ENCODE data around the gene PTK7.

PTK7 gene

DNA sequence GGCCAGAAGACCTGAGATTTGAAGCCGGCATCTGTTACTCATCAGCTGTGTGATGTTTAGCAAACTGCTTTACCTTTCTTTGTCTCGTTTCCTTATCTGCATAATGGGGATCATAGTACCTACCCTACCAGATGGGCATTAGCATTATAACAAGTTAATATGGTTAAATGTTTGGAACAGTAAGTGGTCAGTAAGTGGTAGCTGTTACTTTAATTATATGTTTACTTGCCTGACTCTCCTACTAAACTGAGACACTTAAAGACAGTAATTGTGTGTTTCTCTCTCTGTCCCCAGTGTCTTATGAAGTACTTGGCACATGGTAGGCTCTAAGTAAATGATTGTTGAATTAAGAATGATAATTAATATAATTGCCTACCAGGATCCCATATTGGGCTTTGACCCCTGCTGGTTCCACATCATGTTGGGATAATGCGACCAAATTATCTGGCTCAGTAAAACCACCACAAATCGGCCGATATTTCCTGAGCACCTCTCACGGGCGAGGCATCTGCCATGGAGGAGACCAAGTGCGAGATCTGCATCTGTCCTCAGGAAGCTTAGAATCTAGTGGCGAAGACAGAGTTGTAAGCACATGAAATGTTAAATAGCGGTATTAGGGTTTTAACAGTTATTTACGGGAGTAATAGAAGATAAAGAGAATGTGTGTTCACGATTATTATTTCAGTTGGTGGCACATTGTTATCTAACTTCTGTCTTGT is 31.4 kb downstream of the PTK7 start:
- TF ChIP-seq GATA3 (IDR thresholded peaks at IDR 0.05; ENCODE audit: low read depth, low read length) = no peak
- no peak for TF ChIP-seq GATA2 (IDR thresholded peaks at IDR 0.05; ENCODE audit: low read depth, low read length)

DNA sequence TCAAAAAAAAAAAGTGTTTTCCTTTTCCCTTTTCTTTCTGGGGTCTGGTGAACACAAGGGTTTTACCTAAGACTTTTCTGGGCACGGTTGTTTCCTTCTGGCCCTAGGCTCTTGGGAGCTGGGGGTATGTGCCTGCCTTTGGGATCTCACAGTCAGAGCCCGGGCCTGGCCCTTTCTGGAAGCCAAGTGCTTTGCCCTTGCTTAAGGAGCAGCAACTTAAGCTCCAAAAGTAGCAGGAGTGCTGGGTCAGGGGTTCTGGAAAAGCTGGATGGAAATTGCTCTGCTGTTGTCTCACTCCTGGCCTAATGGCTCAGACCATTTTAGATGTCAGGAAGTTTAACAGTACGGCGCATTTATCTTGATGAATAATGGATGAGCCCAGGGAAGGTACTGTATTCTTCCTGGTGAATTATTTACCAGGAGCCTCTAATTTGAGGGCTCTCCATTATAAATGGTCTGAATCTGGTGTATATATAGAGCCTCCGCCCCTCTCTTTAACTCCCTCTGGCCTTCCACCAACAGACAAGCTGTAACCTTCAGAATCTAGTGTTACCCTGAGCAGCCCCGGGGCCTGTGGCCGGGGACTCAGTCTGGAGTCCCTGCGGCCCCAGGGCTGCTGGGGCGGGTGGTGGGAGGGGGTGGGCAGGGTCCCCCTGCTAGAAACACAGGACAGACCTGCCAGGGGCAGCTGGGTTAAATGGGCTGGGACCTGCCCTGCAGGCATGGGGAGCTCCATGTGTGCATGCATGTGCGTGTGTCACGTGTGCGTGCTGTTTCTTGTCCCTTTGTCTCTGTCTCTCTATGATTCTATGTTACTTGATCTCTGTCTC is 37.5 kb downstream of the PTK7 start:
- TF ChIP-seq GATA3 (IDR thresholded peaks at IDR 0.05; ENCODE audit: low read depth, low read length) (no peak), GATA2 (IDR thresholded peaks at IDR 0.05; ENCODE audit: low read depth, low read length) (no peak)

DNA sequence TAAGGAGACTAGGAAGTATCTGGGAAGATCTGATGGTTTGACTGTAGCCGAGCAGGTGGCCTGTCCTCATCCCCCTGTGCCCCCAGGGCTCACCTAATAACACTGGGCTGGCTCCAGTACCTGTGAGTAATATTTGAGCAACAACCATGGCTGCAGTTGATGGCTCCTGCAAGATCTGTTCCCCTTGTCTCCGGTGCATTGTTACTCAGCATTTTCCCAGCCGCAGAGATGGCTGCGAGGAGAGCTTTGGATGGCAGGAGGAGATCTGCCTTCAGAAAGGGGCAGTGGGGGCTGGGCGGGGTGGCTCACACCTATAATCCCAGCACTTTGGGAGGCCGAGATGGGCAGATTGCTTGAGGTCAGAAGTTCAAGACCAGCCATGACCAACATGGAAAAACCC is 39.3 kb downstream of the PTK7 start:
- TF ChIP-seq GATA2 (IDR thresholded peaks at IDR 0.05; ENCODE audit: low read depth, low read length) (no peak), GATA3 (IDR thresholded peaks at IDR 0.05; ENCODE audit: low read depth, low read length) (no peak)

DNA sequence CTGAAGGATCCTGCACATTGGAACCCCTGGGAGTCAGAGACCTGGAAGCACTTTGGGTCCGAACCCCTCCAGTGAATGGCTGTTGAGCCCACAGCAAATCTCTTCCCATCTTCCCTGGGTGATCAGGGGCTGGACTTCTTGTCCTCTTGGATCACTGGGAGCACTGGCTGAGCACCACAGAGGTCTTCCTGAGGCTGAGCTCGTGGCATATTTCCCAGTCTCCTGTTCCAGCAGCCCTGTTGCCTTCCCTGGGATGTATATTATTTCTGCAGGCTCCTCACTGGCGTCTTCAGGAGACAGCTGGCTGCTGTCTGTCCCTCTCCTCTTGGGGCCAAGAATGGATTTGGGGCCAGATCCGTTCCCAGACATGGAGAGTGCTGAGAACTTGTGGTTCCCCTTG is 43.4 kb downstream of the PTK7 start:
- TF ChIP-seq GATA3 (IDR thresholded peaks at IDR 0.05; ENCODE audit: low read depth, low read length) = no peak
- TF ChIP-seq GATA2 (IDR thresholded peaks at IDR 0.05; ENCODE audit: low read depth, low read length) = no peak

DNA sequence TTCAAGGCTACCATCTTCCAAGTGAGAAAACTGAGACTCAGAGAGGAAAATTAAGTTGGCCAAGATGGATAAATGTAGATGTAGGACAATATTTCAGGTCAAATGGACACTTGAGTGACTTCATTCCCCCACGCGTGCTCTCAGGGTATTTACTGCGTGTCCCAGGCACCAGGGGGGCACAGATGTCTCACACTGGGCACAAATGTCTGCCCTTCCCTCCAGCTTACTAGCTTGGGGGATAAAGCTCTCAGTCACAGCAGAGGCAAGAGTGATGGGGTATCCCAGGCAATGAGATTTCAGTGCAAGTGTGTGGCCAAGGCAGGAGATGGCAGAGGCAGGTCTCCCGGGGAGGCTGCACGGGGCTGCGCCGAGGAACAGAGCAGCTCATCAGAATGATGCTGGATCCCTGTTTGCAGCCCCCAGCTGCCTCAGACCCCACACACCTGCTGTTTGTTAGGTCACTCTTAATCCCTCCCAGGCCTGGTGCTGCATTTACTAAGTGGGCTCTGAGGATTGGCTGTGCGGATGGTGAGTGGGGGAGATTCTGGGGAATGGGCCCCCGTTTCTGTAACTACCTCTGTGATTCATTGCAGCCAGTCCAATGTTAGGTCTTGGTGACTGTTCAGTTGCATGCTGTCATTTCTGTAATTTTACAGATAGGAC is 44.1 kb downstream of the PTK7 start:
- TF ChIP-seq GATA2 (IDR thresholded peaks at IDR 0.05; ENCODE audit: low read depth, low read length) (no peak), GATA3 (IDR thresholded peaks at IDR 0.05; ENCODE audit: low read depth, low read length) (no peak)

DNA sequence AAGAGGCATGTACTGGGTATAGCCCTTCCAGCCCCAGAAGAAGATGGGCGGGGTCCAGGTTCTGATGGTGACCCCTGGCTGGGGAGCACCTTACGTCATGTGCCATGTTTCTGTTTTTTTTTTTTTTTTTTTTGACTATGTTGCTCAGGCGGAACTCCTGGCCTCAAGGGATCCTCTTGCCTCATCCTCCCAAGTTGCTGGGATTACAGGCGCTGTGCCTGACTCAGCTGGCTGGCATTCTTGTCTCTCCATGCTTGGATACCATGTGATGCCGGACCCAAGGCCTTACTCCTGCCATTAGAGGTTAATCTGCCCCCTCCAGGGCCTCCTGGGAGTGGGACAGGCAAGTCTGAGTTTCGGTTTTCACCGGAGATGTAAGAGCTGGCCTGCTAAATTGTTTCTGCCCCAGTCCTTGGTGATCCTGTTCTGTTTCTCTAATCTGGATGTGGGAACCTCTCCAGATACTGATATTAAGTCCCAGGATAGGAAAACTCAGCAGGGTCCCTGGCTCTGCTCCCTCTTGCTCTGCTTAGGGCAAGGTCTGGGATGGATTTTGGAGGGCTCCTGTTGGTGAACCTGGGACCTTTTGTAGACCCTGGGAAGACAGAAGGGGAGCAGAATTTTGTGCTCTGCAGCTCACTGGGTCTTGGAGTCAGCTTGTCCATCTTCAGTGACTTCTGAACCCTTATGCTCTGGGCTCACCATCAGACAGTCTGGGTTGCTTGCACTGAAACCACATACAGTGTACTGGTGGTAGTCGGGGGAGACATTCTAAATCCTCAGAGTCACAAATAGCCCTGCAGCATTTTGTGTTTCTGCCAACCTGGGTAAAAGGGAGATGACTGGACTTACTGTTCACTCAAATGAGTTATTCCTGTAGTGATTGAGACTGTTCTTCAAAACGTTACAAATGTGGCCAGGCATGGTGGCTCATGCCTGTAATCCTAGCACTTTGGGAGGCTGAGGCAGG is 45.1 kb downstream of the PTK7 start:
- TF ChIP-seq GATA3 (IDR thresholded peaks at IDR 0.05; ENCODE audit: low read depth, low read length) = no peak
- TF ChIP-seq GATA2 (IDR thresholded peaks at IDR 0.05; ENCODE audit: low read depth, low read length) = no peak

DNA sequence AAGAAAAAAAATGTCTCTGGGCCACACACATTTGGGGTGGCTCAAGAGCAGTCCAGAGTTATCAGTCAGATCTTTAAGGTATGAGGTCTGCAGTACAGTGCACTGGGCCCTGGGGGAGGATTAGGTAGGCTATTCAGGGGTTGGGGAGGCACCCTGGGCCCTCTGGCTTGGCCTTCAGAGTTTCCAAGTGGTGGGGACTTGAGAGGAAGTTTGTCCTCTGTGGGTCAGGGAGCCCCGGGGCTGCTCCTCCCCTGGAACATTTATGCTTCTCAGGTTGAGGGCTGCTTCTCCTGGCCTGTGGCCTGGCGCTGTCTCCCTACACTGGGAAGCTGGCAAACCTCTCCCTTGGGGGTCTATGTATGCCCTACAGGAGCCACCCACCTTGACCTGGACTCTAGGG is 46.0 kb downstream of the PTK7 start:
- TF ChIP-seq GATA3 (IDR thresholded peaks at IDR 0.05; ENCODE audit: low read depth, low read length) (no peak), GATA2 (IDR thresholded peaks at IDR 0.05; ENCODE audit: low read depth, low read length) (peak; percentile 38; the same call in 1 of the 2 replicates)

DNA sequence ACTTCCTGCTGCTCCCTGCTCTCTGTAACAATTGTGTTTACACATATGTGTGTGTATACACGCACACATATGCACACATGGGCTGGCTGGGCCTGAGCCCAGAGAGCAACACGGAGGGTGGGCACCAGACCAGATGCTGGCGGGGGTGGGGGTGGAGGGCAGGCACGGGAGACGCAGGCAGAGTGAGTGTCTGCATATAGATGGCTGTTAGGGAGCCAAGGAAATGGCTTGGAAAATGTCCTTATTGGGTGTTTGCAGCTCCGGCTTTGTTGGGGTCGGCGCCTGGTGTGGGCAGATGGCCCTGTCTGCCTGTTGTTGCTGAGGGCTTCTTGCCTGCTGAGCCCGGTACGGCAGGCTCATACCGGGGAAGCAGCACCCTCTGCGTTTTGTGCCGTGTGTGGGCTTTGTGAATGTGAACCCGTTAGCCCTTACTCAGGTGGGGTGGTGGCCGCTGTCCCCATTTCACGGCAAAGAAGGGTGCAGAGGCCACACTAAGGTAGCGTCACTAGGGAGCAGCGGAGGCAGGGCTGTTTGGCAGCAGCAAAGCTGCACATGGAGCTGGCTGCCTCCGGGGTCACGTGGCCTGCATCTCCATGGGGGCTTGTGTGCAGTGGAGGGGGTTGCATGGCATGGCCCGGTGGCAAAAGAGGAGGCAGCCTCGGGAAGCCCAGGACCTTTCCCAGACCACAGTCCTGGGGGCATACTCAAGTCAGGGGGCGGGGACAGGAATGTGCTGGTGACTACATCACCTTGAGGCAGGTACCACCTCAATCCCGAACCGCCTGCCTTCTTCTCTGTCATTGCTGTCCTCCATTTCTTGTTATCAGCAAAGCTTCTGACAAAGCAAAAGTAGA is 47.6 kb downstream of the PTK7 start:
- TF ChIP-seq GATA2 (IDR thresholded peaks at IDR 0.05; ENCODE audit: low read depth, low read length) = no peak
- TF ChIP-seq GATA3 (IDR thresholded peaks at IDR 0.05; ENCODE audit: low read depth, low read length) = no peak

DNA sequence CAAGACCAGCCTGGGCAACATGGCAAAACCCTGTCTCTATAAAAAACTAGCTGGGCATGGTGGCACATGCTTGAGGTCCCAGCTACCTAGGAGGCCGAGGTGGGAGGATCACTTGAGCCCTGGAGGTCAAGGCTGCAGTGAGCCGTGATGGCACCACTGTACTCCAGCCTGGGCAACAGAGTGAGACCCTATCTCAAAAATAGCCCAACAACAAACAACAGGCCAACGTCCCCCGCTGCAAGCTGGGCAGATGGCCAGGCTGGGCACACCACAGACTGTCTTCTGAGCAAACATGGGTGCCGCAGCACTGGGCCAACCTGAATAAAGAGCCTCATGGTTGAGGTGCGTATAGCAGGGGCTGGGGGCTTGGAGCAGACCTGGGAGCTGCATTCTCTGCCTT is 48.4 kb downstream of the PTK7 start:
- TF ChIP-seq GATA3 (IDR thresholded peaks at IDR 0.05; ENCODE audit: low read depth, low read length) (no peak), GATA2 (IDR thresholded peaks at IDR 0.05; ENCODE audit: low read depth, low read length) (no peak)

DNA sequence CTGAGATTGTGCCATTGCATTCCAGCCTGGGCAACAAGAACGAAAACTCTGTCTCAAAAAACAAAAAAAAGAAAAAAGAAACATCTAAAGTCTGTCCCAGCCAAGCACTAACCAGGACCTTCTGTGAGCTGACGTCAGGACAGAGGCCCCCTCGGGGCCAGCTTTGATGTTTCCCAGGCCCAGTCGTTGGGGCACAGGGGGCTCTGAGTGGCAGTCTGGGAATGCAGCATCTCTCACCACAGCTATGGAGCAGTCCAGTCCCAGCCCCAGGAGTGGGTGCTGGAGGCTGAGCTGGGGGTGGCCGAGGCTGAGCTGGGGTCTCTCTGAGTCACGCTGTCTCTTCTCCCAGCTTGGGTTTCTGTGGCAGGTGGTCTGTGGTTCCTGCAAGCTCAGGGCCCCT is 49.0 kb downstream of the PTK7 start:
- TF ChIP-seq GATA2 (IDR thresholded peaks at IDR 0.05; ENCODE audit: low read depth, low read length) = no peak

DNA sequence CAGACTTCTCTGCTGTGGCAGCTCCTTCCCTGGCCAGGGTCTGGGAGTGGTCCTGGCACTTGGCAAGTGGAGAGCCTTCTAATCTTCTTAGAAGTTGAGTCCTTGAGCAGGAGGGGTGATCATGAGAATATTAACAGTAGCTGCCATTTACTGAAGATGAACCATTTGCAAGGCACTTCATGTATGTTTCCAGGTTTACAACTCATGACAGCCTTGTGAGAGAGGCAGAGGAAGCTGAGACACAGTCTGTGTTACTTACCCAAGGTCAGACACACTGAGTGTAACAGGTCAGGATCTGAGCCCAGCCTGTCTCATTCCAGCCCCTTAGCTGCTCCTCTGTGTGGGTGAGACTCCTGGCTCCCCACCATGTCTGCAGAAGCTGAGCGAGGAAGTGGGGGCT is 49.4 kb downstream of the PTK7 start:
- TF ChIP-seq GATA3 (IDR thresholded peaks at IDR 0.05; ENCODE audit: low read depth, low read length) (no peak), GATA2 (IDR thresholded peaks at IDR 0.05; ENCODE audit: low read depth, low read length) (no peak)

DNA sequence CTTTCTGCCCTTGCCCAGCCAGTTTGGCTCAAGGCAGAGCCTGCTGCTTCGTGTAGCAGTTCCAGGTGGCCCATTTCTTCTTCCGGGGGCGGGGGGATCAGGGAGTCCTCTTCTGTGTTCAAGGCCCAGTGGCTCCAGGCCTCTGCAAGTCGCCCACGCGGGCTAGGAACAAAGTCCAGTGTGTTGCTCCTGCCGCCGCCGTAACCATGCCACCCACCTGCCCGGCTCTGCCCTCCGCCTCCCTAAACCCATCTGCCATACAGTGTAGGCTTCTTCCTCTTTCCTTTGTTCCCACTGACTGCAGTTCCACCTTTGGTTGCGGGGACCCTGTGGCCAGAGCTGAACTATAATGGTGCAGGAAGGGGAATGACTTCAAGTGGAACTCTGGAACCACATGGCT is 51.1 kb downstream of the PTK7 start:
- TF ChIP-seq GATA2 (IDR thresholded peaks at IDR 0.05; ENCODE audit: low read depth, low read length) = no peak
- TF ChIP-seq GATA3 (IDR thresholded peaks at IDR 0.05; ENCODE audit: low read depth, low read length) = no peak

DNA sequence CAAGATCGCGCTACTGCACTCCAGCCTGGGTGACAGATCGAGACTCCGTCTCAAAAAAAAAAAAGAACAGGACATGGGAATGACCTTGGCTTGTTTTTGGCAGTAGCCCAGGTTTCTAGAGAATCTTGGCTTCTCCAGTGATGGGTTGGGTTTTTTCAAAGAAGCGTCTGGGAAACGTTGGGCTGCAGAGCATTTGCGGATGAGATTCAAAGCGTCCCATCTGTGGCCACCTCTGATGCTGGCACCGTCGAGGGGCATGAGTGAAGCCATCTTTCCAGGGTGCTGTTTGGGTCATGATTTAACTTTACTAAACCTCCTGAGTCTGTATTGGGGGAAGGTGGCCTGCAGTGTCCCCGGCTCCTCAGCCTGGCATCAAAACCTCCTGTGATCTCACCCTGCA is 51.8 kb downstream of the PTK7 start:
- TF ChIP-seq GATA2 (IDR thresholded peaks at IDR 0.05; ENCODE audit: low read depth, low read length) = no peak
- TF ChIP-seq GATA3 (IDR thresholded peaks at IDR 0.05; ENCODE audit: low read depth, low read length) = no peak
